Glutamatergic neuron (in vitro differentiated cells): ENCODE results near the gene OR2T5. TPM values are rescaled to one million over a fixed set of nuclear protein-coding genes. Genes with fewer than 3 reads are reported as not detected.
"Not testable (repeated sequence)": the region's sequence is repeated elsewhere in the genome, so short reads cannot be mapped to it uniquely, and the experiment has no call there.

Experiments used
- DNase-seq: peaks from one replicate; pipeline ENCODE4 v3.0.0; 2022
- H3K27ac Mint-ChIP-seq: one replicate; pipeline ENCODE4 v1.8.0; 2020; ENCODE audit warnings: mild to moderate bottlenecking, mixed read lengths, inconsistent platforms; ENCODE audit not compliant: unreplicated experiment
- H3K27me3 Mint-ChIP-seq: one replicate; pipeline ENCODE4 v1.8.0; 2020; ENCODE audit warnings: mild to moderate bottlenecking, moderate library complexity, mixed read lengths, inconsistent platforms; ENCODE audit not compliant: unreplicated experiment
- H3K36me3 Mint-ChIP-seq: one replicate; pipeline ENCODE4 v1.8.0; 2020; ENCODE audit warnings: mild to moderate bottlenecking, mixed read lengths, inconsistent platforms; ENCODE audit not compliant: unreplicated experiment
- H3K4me1 Mint-ChIP-seq: one replicate; pipeline ENCODE4 v1.8.0; 2020; ENCODE audit warnings: mild to moderate bottlenecking, low read depth, mixed read lengths, inconsistent platforms; ENCODE audit not compliant: unreplicated experiment
- H3K4me3 Mint-ChIP-seq: one replicate; pipeline ENCODE4 v1.8.0; 2020; ENCODE audit warnings: mild to moderate bottlenecking, mixed read lengths, inconsistent platforms; ENCODE audit not compliant: unreplicated experiment
- H3K9me3 Mint-ChIP-seq: one replicate; pipeline ENCODE4 v1.8.0; 2020; ENCODE audit warnings: mild to moderate bottlenecking, moderate library complexity, mixed read lengths, inconsistent platforms; ENCODE audit not compliant: unreplicated experiment
- CTCF ChIP-seq: fragments of 200-600 bp; sonication (generic); IDR thresholded peaks from one replicate; pipeline ENCODE4 v1.5.0; 2021; ENCODE audit not compliant: partially characterized antibody, unreplicated experiment
- total RNA-seq: library from RNA; stranded (reverse); fragmentation: NEBNext Ultra II Directional; extraction: Animal tissue kit (Norgen Biotek cat#: 25700); gene quantifications from one replicate; pipeline ENCODE4 v1.2.1, GENCODE V29; 2021; ENCODE audit not compliant: unreplicated experiment

OR2T5 gene
- total RNA-seq, 1 donor from 2014 or later, result not detected

- H3K4me3 Mint-ChIP-seq, H3K27me3 Mint-ChIP-seq, H3K27ac Mint-ChIP-seq, H3K4me1 Mint-ChIP-seq, H3K9me3 Mint-ChIP-seq, H3K36me3 Mint-ChIP-seq, DNase-seq: not testable (repeated sequence)
These were observed 29.3 kb upstream of the OR2T5 start for GRCh38 chr1:248459117-248459516.

- Mint-ChIP-seq H3K9me3 (no peaks in the 10 kb centered on the region), H3K27ac (no peak overlapping the region), H3K4me3 (no peak overlapping the region), H3K4me1 (no peaks in the 10 kb centered on the region), H3K27me3 (peaks cover 2% of the 10 kb centered on the region), H3K36me3 (no peaks in the 10 kb centered on the region)
- no peak for DNase-seq
- TF ChIP-seq CTCF, result no peak
These were observed 17.2 kb upstream of the OR2T5 start for GRCh38 chr1:248471154-248471553.

GRCh38 chr1:248472111-248472510, 16.3 kb upstream of the OR2T5 start:
- not testable (repeated sequence) for DNase-seq, H3K36me3 Mint-ChIP-seq, H3K27ac Mint-ChIP-seq, H3K4me3 Mint-ChIP-seq, H3K4me1 Mint-ChIP-seq, H3K27me3 Mint-ChIP-seq, H3K9me3 Mint-ChIP-seq

GRCh38 chr1:248473051-248473450, 15.3 kb upstream of the OR2T5 start, which contains the start of gene OR2T3:
Gene OR2T3, plus strand, starts transcription at chr1:248473351. Its CDS starts 0 bp downstream, at chr1:248473351.
- H3K36me3 Mint-ChIP-seq, H3K4me3 Mint-ChIP-seq, H3K27me3 Mint-ChIP-seq, H3K27ac Mint-ChIP-seq, H3K4me1 Mint-ChIP-seq, DNase-seq, H3K9me3 Mint-ChIP-seq: not testable (repeated sequence)

GRCh38 chr1:248475660-248476059, 12.7 kb upstream of the OR2T5 start:
- not testable (repeated sequence) for DNase-seq, H3K9me3 Mint-ChIP-seq, H3K27me3 Mint-ChIP-seq, H3K36me3 Mint-ChIP-seq, H3K27ac Mint-ChIP-seq, H3K4me3 Mint-ChIP-seq, H3K4me1 Mint-ChIP-seq

GRCh38 chr1:248481686-248482579, 6.5 kb upstream of the OR2T5 start:
- H3K36me3 Mint-ChIP-seq, H3K9me3 Mint-ChIP-seq, H3K4me1 Mint-ChIP-seq, H3K4me3 Mint-ChIP-seq, H3K27ac Mint-ChIP-seq, H3K27me3 Mint-ChIP-seq, DNase-seq: not testable (repeated sequence)

GRCh38 chr1:248496661-248497060, 8.3 kb downstream of the OR2T5 start:
- not testable (repeated sequence) for H3K27ac Mint-ChIP-seq, DNase-seq, H3K27me3 Mint-ChIP-seq, H3K36me3 Mint-ChIP-seq, H3K4me1 Mint-ChIP-seq, H3K9me3 Mint-ChIP-seq, H3K4me3 Mint-ChIP-seq

GRCh38 chr1:248500305-248501035, 12.1 kb downstream of the OR2T5 start:
- not testable (repeated sequence) for H3K9me3 Mint-ChIP-seq, H3K27ac Mint-ChIP-seq, H3K4me3 Mint-ChIP-seq, H3K4me1 Mint-ChIP-seq, DNase-seq, H3K27me3 Mint-ChIP-seq, H3K36me3 Mint-ChIP-seq

GRCh38 chr1:248507773-248508172, 19.4 kb downstream of the OR2T5 start, which contains the start of gene OR2G6:
Gene OR2G6, plus strand, starts transcription at chr1:248508073. Its CDS starts 13,574 bp downstream, at chr1:248521647.
- H3K27me3 Mint-ChIP-seq, H3K4me3 Mint-ChIP-seq, H3K27ac Mint-ChIP-seq, H3K9me3 Mint-ChIP-seq, H3K4me1 Mint-ChIP-seq, DNase-seq, H3K36me3 Mint-ChIP-seq: not testable (repeated sequence)

- not testable (repeated sequence) for H3K27ac Mint-ChIP-seq, H3K4me3 Mint-ChIP-seq, H3K9me3 Mint-ChIP-seq, H3K4me1 Mint-ChIP-seq, H3K36me3 Mint-ChIP-seq, DNase-seq, H3K27me3 Mint-ChIP-seq
These were observed 21.8 kb downstream of the OR2T5 start for GRCh38 chr1:248510217-248510616.
